Stimulated activated CD4-positive, alpha-beta T cell treated with anti-CD3 and anti-CD28 coated beads, TNF-alpha, amount 100 ng/mL, for 48 hours (primary cell): ENCODE results near the gene FAS.

ENCODE experiments used
- DNase-seq, 3 donors: peaks; one replicate each; pipeline ENCODE4 v3.0.0-alpha.2; 2020; ENCODE audit warnings: low read depth in 3 of 3

The FAS gene

GRCh38 chr10:88971221-88972061 is 19.2 kb upstream of the FAS start:
- DNase-seq = no peak

GRCh38 chr10:88974012-88974411 is 16.6 kb upstream of the FAS start:
- no peak for DNase-seq

GRCh38 chr10:88974446-88975376 is 15.9 kb upstream of the FAS start:
- no peak for DNase-seq

- DNase-seq = no peak
Observed at GRCh38 chr10:88975377-88975720, 15.2 kb upstream of the FAS start.

- no peak for DNase-seq
Observed at GRCh38 chr10:88978463-88978862, 12.1 kb upstream of the FAS start.

- DNase-seq = no peak
Observed at GRCh38 chr10:88979153-88979562, 11.4 kb upstream of the FAS start.

- DNase-seq = no peak
Observed at GRCh38 chr10:88979603-88980002, 11.0 kb upstream of the FAS start.

GRCh38 chr10:88980247-88980646 is 10.4 kb upstream of the FAS start:
- no peak for DNase-seq

GRCh38 chr10:88980800-88981199 is 9.8 kb upstream of the FAS start:
- no peak for DNase-seq

DNA sequence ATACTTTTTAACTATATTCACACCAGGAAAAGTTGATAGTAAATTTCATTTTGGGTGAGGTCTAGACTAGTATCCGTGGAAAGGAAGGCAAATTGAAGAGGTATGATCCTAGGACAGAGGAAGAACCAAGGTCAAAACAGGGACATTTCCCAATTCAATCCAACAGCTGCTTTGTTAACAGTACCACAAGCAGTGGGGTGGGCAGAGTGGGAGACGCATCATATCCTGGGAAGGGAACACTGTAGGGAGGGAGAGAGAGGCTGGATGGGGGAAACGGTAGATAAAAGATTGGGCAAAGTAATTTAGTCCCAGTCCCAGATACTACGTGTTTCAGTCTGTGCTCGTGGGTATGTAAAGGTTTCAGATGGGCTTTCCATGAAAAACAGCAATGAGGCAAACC is 9.2 kb upstream of the FAS start:
- DNase-seq = no peak

DNA sequence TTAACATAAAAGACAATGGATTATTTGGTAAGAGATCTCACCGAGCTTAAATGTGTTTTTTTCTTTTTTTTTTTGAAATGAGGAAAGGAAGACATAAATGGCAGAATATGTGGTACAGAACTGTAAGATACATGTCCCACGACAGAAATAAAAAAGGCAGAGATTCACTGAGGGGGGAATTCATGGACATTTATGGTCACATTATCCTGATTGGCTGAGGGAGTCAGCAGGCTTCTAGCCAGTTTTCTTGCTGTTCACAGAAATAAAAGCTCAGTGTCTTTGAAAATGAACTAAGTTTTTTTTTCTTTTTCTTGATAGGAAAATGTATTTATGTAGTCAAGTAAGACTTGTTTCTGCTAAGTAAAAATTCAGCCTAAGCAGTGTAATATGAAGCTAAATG is 8.2 kb upstream of the FAS start:
- DNase-seq = no peak

- no peak for DNase-seq
Observed at GRCh38 chr10:88983206-88983605, 7.4 kb upstream of the FAS start.

DNA sequence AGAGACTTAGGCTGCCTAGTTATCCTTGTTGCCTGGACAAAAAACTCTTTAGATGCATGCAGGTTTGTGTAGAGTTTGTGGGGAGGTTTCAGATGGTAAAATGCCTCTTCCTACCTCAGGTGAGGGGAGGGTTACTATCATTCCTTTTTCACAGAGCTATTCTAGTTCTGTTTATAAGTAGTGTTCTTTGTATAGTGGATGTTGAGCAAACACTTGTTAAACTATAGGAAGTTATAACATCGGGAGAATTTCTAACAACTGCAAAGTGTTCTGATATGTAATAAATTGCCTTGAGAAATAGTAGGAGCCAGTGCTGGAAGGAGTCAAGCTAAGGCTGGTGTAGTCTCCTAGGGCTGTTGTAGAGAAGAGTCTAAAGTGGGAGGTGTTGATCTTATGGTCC is 6.7 kb upstream of the FAS start:
- DNase-seq = no peak

DNA sequence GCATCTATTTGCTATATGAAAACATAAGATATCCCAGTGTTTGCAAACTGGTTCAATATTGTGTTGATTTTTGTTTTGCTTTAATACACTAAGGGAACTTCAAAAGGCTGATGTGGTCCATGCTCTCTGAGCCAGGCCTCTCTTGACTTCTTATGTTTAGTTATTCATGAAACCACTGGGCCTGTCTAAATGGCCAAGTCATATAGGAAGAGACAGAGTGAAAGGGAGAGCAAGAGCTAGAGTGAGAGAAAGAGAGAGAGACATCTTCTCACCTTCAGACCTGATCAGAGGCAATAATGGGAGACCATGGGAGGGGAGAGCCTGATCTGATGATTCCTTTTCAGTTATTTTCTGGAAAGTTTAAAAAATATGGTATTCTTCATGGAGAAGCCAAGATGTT is 6.1 kb upstream of the FAS start:
- no peak for DNase-seq

- no peak for DNase-seq
Observed at GRCh38 chr10:88986549-88987242, 3.9 kb upstream of the FAS start.

- DNase-seq = no peak
Observed at GRCh38 chr10:88987243-88987725, 3.3 kb upstream of the FAS start.

DNA sequence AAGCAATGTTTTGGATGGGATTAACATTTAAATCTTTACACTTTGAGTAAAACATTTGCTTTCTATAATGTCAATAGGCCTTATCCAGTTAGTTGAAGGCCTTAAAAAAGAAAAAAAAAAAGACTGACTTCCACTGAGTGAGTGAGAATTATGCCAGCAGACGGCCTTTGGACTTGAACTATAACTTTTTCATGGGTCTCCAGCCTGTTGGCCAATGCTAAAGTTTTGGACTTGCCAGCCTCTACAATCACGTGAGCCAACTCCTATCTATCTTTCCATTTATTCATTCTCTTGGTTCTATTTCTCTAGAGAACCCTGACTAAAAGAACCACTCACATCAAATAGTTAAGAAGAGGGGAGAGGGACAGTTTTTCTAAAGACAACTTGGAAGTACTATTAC is 2.8 kb upstream of the FAS start:
- DNase-seq = no peak

GRCh38 chr10:88989423-88989822 is 1.2 kb upstream of the FAS start:
- DNase-seq = no peak

GRCh38 chr10:88989824-88990383 is 694 bp upstream of the FAS start:
- DNase-seq = no peak

GRCh38 chr10:88991161-88991898 is 732 bp downstream of the FAS start:
- peak; percentile 44 to 62 (median 51) for DNase-seq

DNA sequence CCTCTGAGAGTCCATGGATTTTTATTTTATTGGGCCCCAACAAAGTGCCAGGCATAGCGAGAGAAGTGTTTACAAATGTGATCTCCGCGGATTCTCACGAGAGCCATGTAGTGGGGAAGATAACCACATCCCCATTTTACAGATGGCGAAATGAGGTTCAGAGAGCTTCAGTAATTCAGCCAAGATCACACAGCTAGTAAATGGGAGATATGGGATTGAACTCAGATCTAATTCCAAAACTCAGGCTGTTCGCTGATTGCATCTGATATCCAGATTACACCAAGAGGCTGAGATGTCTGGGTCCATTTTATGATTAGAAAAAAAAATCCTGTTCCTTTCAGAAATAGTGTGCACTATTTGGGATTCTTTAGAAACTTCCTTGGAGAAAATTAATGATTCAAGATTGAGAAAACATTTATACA is 1.3 kb downstream of the FAS start:
- DNase-seq = no peak
